ENCODE results near the gene NSD1.

Gene NSD1

GRCh38 chr5:177260961-177261360, 127.4 kb downstream of the NSD1 start:
- no peak overlapping the region for H3K18ac ChIP-seq (ENCODE audit: low read depth in 1 of 2, low read length in 2 of 2)
- no peak overlapping the region for H3K4ac ChIP-seq (ENCODE audit: low read depth in 1 of 2, low read length in 2 of 2)
- no peak for DNase-seq
- H2BK120ac ChIP-seq (ENCODE audit: low read depth, low read length) = no peak overlapping the region
- H3K9ac ChIP-seq (ENCODE audit: low read length) = no peak overlapping the region
- H3K79me1 ChIP-seq (replicated peaks; ENCODE audit: low read length, poor library complexity, severe bottlenecking) = peaks cover 22% of the 10 kb centered on the region
- WGBS = 97% methylated on average over 3 of the region's 7 CpGs
- H3K23ac ChIP-seq (ENCODE audit: low read length in 2 of 2) = no peak overlapping the region
- peaks cover 2% of the 10 kb centered on the region for H3K4me1 ChIP-seq (ENCODE audit: control insufficient read depth, insufficient read depth, low read depth, low read length)
- H2AK5ac ChIP-seq (ENCODE audit: low read length, severe bottlenecking) = no peak overlapping the region
- no peak overlapping the region for H3K4me3 ChIP-seq (ENCODE audit: insufficient read depth in 1 of 2, low read depth in 1 of 2, low read length in 2 of 2)
- H4K8ac ChIP-seq (ENCODE audit: low read length) = no peak overlapping the region
- peaks cover 39 to 88% of the 10 kb centered on the region in 2 experiments for H3K36me3 ChIP-seq (ENCODE audit: control insufficient read depth in 1 of 2, insufficient read depth in 2 of 2, low read depth in 1 of 2, low read length in 2 of 2)
- H2BK12ac ChIP-seq (ENCODE audit: low read length in 2 of 2) = no peak overlapping the region
- no peak overlapping the region for H3K14ac ChIP-seq (ENCODE audit: low read length in 2 of 2)
- H3K4me2 ChIP-seq (ENCODE audit: low read length, poor library complexity, severe bottlenecking) = no peak overlapping the region
- H2BK5ac ChIP-seq (ENCODE audit: low read depth, low read length, poor library complexity, severe bottlenecking) = no peak overlapping the region
- no peaks in the 10 kb centered on the region for H3K9me3 ChIP-seq (ENCODE audit: control insufficient read depth, low read length)
- no peaks in the 10 kb centered on the region for H3K27me3 ChIP-seq (ENCODE audit: control insufficient read depth in 1 of 2, insufficient read depth in 1 of 2, low read length in 2 of 2)
- no peak overlapping the region for H4K91ac ChIP-seq (ENCODE audit: low read length)
- no peak overlapping the region for H3K27ac ChIP-seq (ENCODE audit: low read length, poor library complexity, severe bottlenecking)
- H2AFZ ChIP-seq (ENCODE audit: low read depth, low read length) = no peak overlapping the region
- no peak overlapping the region for H2BK15ac ChIP-seq (ENCODE audit: low read depth, poor library complexity, severe bottlenecking)

- no peak overlapping the region for H2AFZ ChIP-seq (ENCODE audit: low read depth, low read length)
- no peaks in the 10 kb centered on the region for H3K27me3 ChIP-seq (ENCODE audit: control insufficient read depth in 1 of 2, insufficient read depth in 1 of 2, low read length in 2 of 2)
- H3K4me3 ChIP-seq (ENCODE audit: insufficient read depth in 1 of 2, low read depth in 1 of 2, low read length in 2 of 2) = no peak overlapping the region
- H2BK5ac ChIP-seq (ENCODE audit: low read depth, low read length, poor library complexity, severe bottlenecking) = no peak overlapping the region
- H3K4ac ChIP-seq (ENCODE audit: low read depth in 1 of 2, low read length in 2 of 2) = no peak overlapping the region
- H2AK5ac ChIP-seq (ENCODE audit: low read length, severe bottlenecking) = no peak overlapping the region
- no peak overlapping the region for H3K9ac ChIP-seq (ENCODE audit: low read length)
- no peak overlapping the region for H3K18ac ChIP-seq (ENCODE audit: low read depth in 1 of 2, low read length in 2 of 2)
- H3K14ac ChIP-seq (ENCODE audit: low read length in 2 of 2) = no peak overlapping the region
- no peaks in the 10 kb centered on the region for H3K9me3 ChIP-seq (ENCODE audit: control insufficient read depth, low read length)
- H2BK120ac ChIP-seq (ENCODE audit: low read depth, low read length) = no peak overlapping the region
- H3K4me1 ChIP-seq (ENCODE audit: control insufficient read depth, insufficient read depth, low read depth, low read length) = peaks cover 2% of the 10 kb centered on the region
- H3K36me3 ChIP-seq (ENCODE audit: control insufficient read depth in 1 of 2, insufficient read depth in 2 of 2, low read depth in 1 of 2, low read length in 2 of 2) = peaks cover 41 to 90% of the 10 kb centered on the region in 2 experiments
- H3K4me2 ChIP-seq (ENCODE audit: low read length, poor library complexity, severe bottlenecking) = no peak overlapping the region
- no peak overlapping the region for H4K8ac ChIP-seq (ENCODE audit: low read length)
- DNase-seq = no peak
- no peak overlapping the region for H2BK15ac ChIP-seq (ENCODE audit: low read depth, poor library complexity, severe bottlenecking)
- no peak overlapping the region for H3K23ac ChIP-seq (ENCODE audit: low read length in 2 of 2)
- no peak overlapping the region for H2BK12ac ChIP-seq (ENCODE audit: low read length in 2 of 2)
- WGBS = 100% methylated on average over 1 of the region's 1 CpG
- peaks cover 25% of the 10 kb centered on the region for H3K79me1 ChIP-seq (replicated peaks; ENCODE audit: low read length, poor library complexity, severe bottlenecking)
- no peak overlapping the region for H4K91ac ChIP-seq (ENCODE audit: low read length)
- no peak overlapping the region for H3K27ac ChIP-seq (ENCODE audit: low read length, poor library complexity, severe bottlenecking)
Observed at GRCh38 chr5:177261510-177261909, 127.9 kb downstream of the NSD1 start.

- Histone ChIP-seq H3K18ac (ENCODE audit: low read depth in 1 of 2, low read length in 2 of 2) (no peak overlapping the region), H3K14ac (ENCODE audit: low read length in 2 of 2) (no peak overlapping the region), H3K27me3 (ENCODE audit: control insufficient read depth in 1 of 2, insufficient read depth in 1 of 2, low read length in 2 of 2) (no peaks in the 10 kb centered on the region), H2AFZ (ENCODE audit: low read depth, low read length) (no peak overlapping the region), H3K4me1 (ENCODE audit: control insufficient read depth, insufficient read depth, low read depth, low read length) (peaks cover 2% of the 10 kb centered on the region), H4K91ac (ENCODE audit: low read length) (no peak overlapping the region), H3K27ac (ENCODE audit: low read length, poor library complexity, severe bottlenecking) (no peak overlapping the region), H3K4me2 (ENCODE audit: low read length, poor library complexity, severe bottlenecking) (no peak overlapping the region), H2BK120ac (ENCODE audit: low read depth, low read length) (no peak overlapping the region), H3K9ac (ENCODE audit: low read length) (no peak overlapping the region), H3K9me3 (ENCODE audit: control insufficient read depth, low read length) (no peaks in the 10 kb centered on the region), H2BK12ac (ENCODE audit: low read length in 2 of 2) (no peak overlapping the region), H3K36me3 (ENCODE audit: control insufficient read depth in 1 of 2, insufficient read depth in 2 of 2, low read depth in 1 of 2, low read length in 2 of 2) (peaks cover 32 to 92% of the 10 kb centered on the region in 2 experiments), H3K79me1 (replicated peaks; ENCODE audit: low read length, poor library complexity, severe bottlenecking) (peaks cover 24% of the 10 kb centered on the region), H2BK5ac (ENCODE audit: low read depth, low read length, poor library complexity, severe bottlenecking) (no peak overlapping the region), H3K4me3 (ENCODE audit: insufficient read depth in 1 of 2, low read depth in 1 of 2, low read length in 2 of 2) (no peak overlapping the region), H3K23ac (ENCODE audit: low read length in 2 of 2) (no peak overlapping the region), H4K8ac (ENCODE audit: low read length) (no peak overlapping the region), H2BK15ac (ENCODE audit: low read depth, poor library complexity, severe bottlenecking) (no peak overlapping the region), H2AK5ac (ENCODE audit: low read length, severe bottlenecking) (no peak overlapping the region), H3K4ac (ENCODE audit: low read depth in 1 of 2, low read length in 2 of 2) (no peak overlapping the region)
- no peak for DNase-seq
- 100% methylated on average over 1 of the region's 1 CpG for WGBS
Observed at GRCh38 chr5:177264178-177264577, 130.6 kb downstream of the NSD1 start.

GRCh38 chr5:177265395-177265794, 131.8 kb downstream of the NSD1 start:
- no peak overlapping the region for H3K4me3 ChIP-seq (ENCODE audit: insufficient read depth in 1 of 2, low read depth in 1 of 2, low read length in 2 of 2)
- H3K27me3 ChIP-seq (ENCODE audit: control insufficient read depth in 1 of 2, insufficient read depth in 1 of 2, low read length in 2 of 2) = no peaks in the 10 kb centered on the region
- peaks cover 30 to 92% of the 10 kb centered on the region in 2 experiments for H3K36me3 ChIP-seq (ENCODE audit: control insufficient read depth in 1 of 2, insufficient read depth in 2 of 2, low read depth in 1 of 2, low read length in 2 of 2)
- no peak overlapping the region for H3K23ac ChIP-seq (ENCODE audit: low read length in 2 of 2)
- no peak overlapping the region for H4K91ac ChIP-seq (ENCODE audit: low read length)
- no peak overlapping the region for H2BK15ac ChIP-seq (ENCODE audit: low read depth, poor library complexity, severe bottlenecking)
- WGBS = 97% methylated on average over 16 of the region's 16 CpGs
- H3K18ac ChIP-seq (ENCODE audit: low read depth in 1 of 2, low read length in 2 of 2) = no peak overlapping the region
- H2BK5ac ChIP-seq (ENCODE audit: low read depth, low read length, poor library complexity, severe bottlenecking) = no peak overlapping the region
- H2AK5ac ChIP-seq (ENCODE audit: low read length, severe bottlenecking) = no peak overlapping the region
- peaks cover 2% of the 10 kb centered on the region for H3K4me1 ChIP-seq (ENCODE audit: control insufficient read depth, insufficient read depth, low read depth, low read length)
- no peak overlapping the region for H3K4me2 ChIP-seq (ENCODE audit: low read length, poor library complexity, severe bottlenecking)
- H3K27ac ChIP-seq (ENCODE audit: low read length, poor library complexity, severe bottlenecking) = no peak overlapping the region
- no peak overlapping the region for H3K14ac ChIP-seq (ENCODE audit: low read length in 2 of 2)
- H3K9me3 ChIP-seq (ENCODE audit: control insufficient read depth, low read length) = no peaks in the 10 kb centered on the region
- H3K79me1 ChIP-seq (replicated peaks; ENCODE audit: low read length, poor library complexity, severe bottlenecking) = peaks cover 22% of the 10 kb centered on the region
- no peak for DNase-seq
- H2BK120ac ChIP-seq (ENCODE audit: low read depth, low read length) = no peak overlapping the region
- H3K4ac ChIP-seq (ENCODE audit: low read depth in 1 of 2, low read length in 2 of 2) = no peak overlapping the region
- H3K9ac ChIP-seq (ENCODE audit: low read length) = no peak overlapping the region
- no peak overlapping the region for H4K8ac ChIP-seq (ENCODE audit: low read length)
- H2AFZ ChIP-seq (ENCODE audit: low read depth, low read length) = no peak overlapping the region
- H2BK12ac ChIP-seq (ENCODE audit: low read length in 2 of 2) = no peak overlapping the region
